IMR-90 (cell line): ENCODE data around the gene SERPINB11. TPM values are rescaled to one million over a fixed set of nuclear protein-coding genes. Genes with fewer than 3 reads are reported as not detected.

ENCODE experiments used
- ATAC-seq: fragments of 200-7000 bp; cut with Tn5 transposase; 2 replicates; pipeline ENCODE4 v1.9.1; 2020; ENCODE audit warnings: low read depth, mild to moderate bottlenecking, moderate library complexity
- BruUV-seq: library from RNA; stranded (reverse); fragments of 400-500 nt; replicated peaks from 2 replicates; lab custom pipeline; 2021; lab: Mats Ljungman, UMichigan
- CTCF ChIA-PET: fragments of 300-600 bp; formaldehyde crosslinking; extraction: SDS; loops from one replicate; lab custom pipeline; 2021; ENCODE audit warnings: antibody characterized with exemption; lab: Yijun Ruan, JAX
- POLR2A ChIA-PET: fragments of 300-600 bp; sonication (Branson Sonifier 250); formaldehyde crosslinking; loops from one replicate; lab custom pipeline; 2022; ENCODE audit warnings: antibody characterized with exemption; ENCODE audit not compliant: unreplicated experiment; lab: Charles Lee
- DNase-seq: peaks from one replicate; pipeline ENCODE4 v3.0.0; 2013
- H2AFZ ChIP-seq: replicated peaks from 2 replicates; pipeline ENCODE3; 2013; ENCODE audit warnings: low read length, mild to moderate bottlenecking; ENCODE audit not compliant: poor library complexity
- H2AK5ac ChIP-seq: 2 replicates; pipeline ENCODE4 v1.6.1; 2013; ENCODE audit warnings: low read depth, low read length, inconsistent platforms
- H2AK9ac ChIP-seq: replicated peaks from 2 replicates; pipeline ENCODE3; 2013; ENCODE audit warnings: mild to moderate bottlenecking, low read depth, low read length, moderate library complexity; ENCODE audit not compliant: poor library complexity
- H2BK120ac ChIP-seq: 2 replicates; pipeline ENCODE4 v1.6.1; 2013; ENCODE audit warnings: low read depth, low read length, inconsistent platforms
- H2BK15ac ChIP-seq: 3 replicates; pipeline ENCODE4 v1.6.1; 2013; ENCODE audit warnings: low read depth, low read length, inconsistent platforms
- H2BK20ac ChIP-seq: 2 replicates; pipeline ENCODE4 v1.6.1; 2013; ENCODE audit warnings: low read depth, mild to moderate bottlenecking, inconsistent platforms, low read length, moderate library complexity
- H2BK5ac ChIP-seq: 2 replicates; pipeline ENCODE4 v1.6.1; 2013; ENCODE audit warnings: mild to moderate bottlenecking, low read depth, low read length, inconsistent platforms; ENCODE audit not compliant: poor library complexity, severe bottlenecking
- H3K14ac ChIP-seq: replicated peaks from 2 replicates; pipeline ENCODE4 v1.6.1; 2013; ENCODE audit warnings: low read depth, low read length, inconsistent platforms
- H3K18ac ChIP-seq: 2 replicates; pipeline ENCODE4 v1.6.1; 2013; ENCODE audit warnings: low read depth, low read length, control low read depth
- H3K23ac ChIP-seq: 2 replicates; pipeline ENCODE4 v1.6.1; 2013; ENCODE audit warnings: low read depth, low read length, inconsistent platforms
- H3K27ac ChIP-seq: 2 replicates; pipeline ENCODE4 v1.5.1; 2013; ENCODE audit warnings: mild to moderate bottlenecking, control low read depth, low read length; ENCODE audit not compliant: insufficient read depth
- H3K27me3 ChIP-seq: 2 replicates; pipeline ENCODE4 v1.6.1; 2013; ENCODE audit warnings: low read length; ENCODE audit not compliant: control insufficient read depth, insufficient read depth
- H3K36me3 ChIP-seq: 2 replicates; pipeline ENCODE4 v1.6.1; 2013; ENCODE audit warnings: low read length, mixed read lengths; ENCODE audit not compliant: control insufficient read depth, insufficient read depth
- H3K4ac ChIP-seq: 2 replicates; pipeline ENCODE4 v1.6.1; 2013; ENCODE audit warnings: low read depth, low read length, inconsistent platforms
- H3K4me1 ChIP-seq: 2 replicates; pipeline ENCODE4 v1.6.1; 2013; ENCODE audit warnings: low read length, mixed read lengths; ENCODE audit not compliant: control insufficient read depth, insufficient read depth
- H3K4me2 ChIP-seq: 2 replicates; pipeline ENCODE4 v1.6.1; 2013; ENCODE audit warnings: low read depth, mild to moderate bottlenecking, control low read depth, low read length, moderate library complexity
- H3K4me3 ChIP-seq: 2 replicates; pipeline ENCODE4 v1.5.1; 2013; ENCODE audit warnings: low read depth, mild to moderate bottlenecking, control low read depth, low read length, moderate library complexity; ENCODE audit not compliant: insufficient read depth
- H3K56ac ChIP-seq: 2 replicates; pipeline ENCODE4 v1.6.1; 2013; ENCODE audit warnings: low read length, inconsistent platforms; ENCODE audit not compliant: insufficient read depth; ENCODE audit errors: extremely low read depth
- H3K79me1 ChIP-seq, 2 experiments: 2 replicates each; pipeline ENCODE4 v1.6.1; 2013; ENCODE audit warnings: low read length in 2 of 2, inconsistent platforms in 1 of 2, low read depth in 1 of 2
- H3K9ac ChIP-seq: 2 replicates; pipeline ENCODE4 v1.6.1; 2013; ENCODE audit warnings: low read depth, low read length, control low read depth
- H3K9me1 ChIP-seq: 2 replicates; pipeline ENCODE4 v1.6.1; 2013; ENCODE audit warnings: low read length, inconsistent platforms; ENCODE audit not compliant: insufficient read depth
- H3K9me3 ChIP-seq: 2 replicates; pipeline ENCODE4 v1.6.1; 2013; ENCODE audit warnings: low read length; ENCODE audit not compliant: control insufficient read depth, insufficient read depth
- H4K20me1 ChIP-seq: 2 replicates; pipeline ENCODE4 v1.6.1; 2013; ENCODE audit warnings: low read length, inconsistent platforms; ENCODE audit not compliant: insufficient read depth
- H4K5ac ChIP-seq: 2 replicates; pipeline ENCODE4 v1.6.1; 2013; ENCODE audit warnings: mild to moderate bottlenecking, low read depth, low read length, control low read depth
- H4K8ac ChIP-seq, 2 experiments: 2 replicates each; pipeline ENCODE4 v1.6.1; 2013; ENCODE audit warnings: low read depth in 2 of 2, low read length in 2 of 2, control low read depth in 1 of 2, inconsistent platforms in 1 of 2
- H4K91ac ChIP-seq: 2 replicates; pipeline ENCODE4 v1.6.1; 2013; ENCODE audit warnings: low read depth, low read length, inconsistent platforms; ENCODE audit not compliant: insufficient read depth
- BHLHE40 ChIP-seq: fragments of 150-350 bp; IDR thresholded peaks from 2 replicates; pipeline ENCODE4 v1.6.1; 2016; ENCODE audit warnings: mild to moderate bottlenecking, low read depth, low read length
- CEBPB ChIP-seq: IDR thresholded peaks from 2 replicates; pipeline ENCODE4 v1.6.1; 2012; ENCODE audit warnings: low read depth, low read length, improper control_type of control experiment
- CHD1 ChIP-seq: IDR thresholded peaks from 2 replicates; pipeline ENCODE4 v1.6.1; 2012; ENCODE audit warnings: low read depth, low read length, improper control_type of control experiment
- FOS ChIP-seq: fragments of 150-350 bp; IDR thresholded peaks from 2 replicates; pipeline ENCODE4 v1.6.1; 2016; ENCODE audit warnings: low read depth, low read length
- MAFK ChIP-seq: IDR thresholded peaks from 2 replicates; pipeline ENCODE4 v1.6.1; 2012; ENCODE audit warnings: low read depth, low read length, improper control_type of control experiment
- MAZ ChIP-seq: IDR thresholded peaks from 2 replicates; pipeline ENCODE4 v1.6.1; 2012; ENCODE audit warnings: low read depth, mild to moderate bottlenecking, low read length, improper control_type of control experiment, moderate library complexity, borderline replicate concordance
- MXI1 ChIP-seq: IDR thresholded peaks from 2 replicates; pipeline ENCODE4 v1.6.1; 2012; ENCODE audit warnings: low read depth, mild to moderate bottlenecking, low read length, moderate library complexity, borderline replicate concordance
- NFE2L2 ChIP-seq: fragments of 150-350 bp; IDR thresholded peaks from 2 replicates; pipeline ENCODE4 v1.6.1; 2016; ENCODE audit warnings: low read depth, mild to moderate bottlenecking, low read length
- POLR2A ChIP-seq: IDR thresholded peaks from 2 replicates; pipeline ENCODE4 v1.6.1; 2012; ENCODE audit warnings: mild to moderate bottlenecking, low read depth, low read length
- RAD21 ChIP-seq: IDR thresholded peaks from 2 replicates; pipeline ENCODE4 v1.6.1; 2012; ENCODE audit warnings: low read length, improper control_type of control experiment
- RCOR1 ChIP-seq: IDR thresholded peaks from 2 replicates; pipeline ENCODE4 v1.6.1; 2012; ENCODE audit warnings: mild to moderate bottlenecking, low read length, improper control_type of control experiment; ENCODE audit not compliant: insufficient replicate concordance
- RFX5 ChIP-seq: IDR thresholded peaks from 2 replicates; pipeline ENCODE4 v1.8.0; 2012; ENCODE audit warnings: low read depth, mild to moderate bottlenecking, low read length, moderate library complexity
- WGBS, 2 experiments: methylation state at CpG; one replicate each; pipeline versions ENCODE4 v1.1.5 to v1.1.7; 2013; ENCODE audit warnings: missing lambda C conversion rate in 2 of 2; ENCODE audit not compliant: insufficient read length in 1 of 2; ENCODE audit errors: extremely low coverage in 2 of 2; 5-methylcytosine and 5-hydroxymethylcytosine counted together
- dilution Hi-C: fragments of 300-500 bp; cut with HindIII; formaldehyde crosslinking; loops from one replicate; pipeline ENCODE4 v1.14.3; 2018; ENCODE audit warnings: low sequenced_read_pairs; ENCODE audit not compliant: unreplicated experiment
- in situ Hi-C: fragments of 300-500 bp; cut with MboI; formaldehyde crosslinking; loops from 3 replicates; pipeline ENCODE4 v1.14.3; 2019; ENCODE audit warnings: low sequenced_read_pairs, inconsistent platforms, mixed read lengths
- intact Hi-C: fragments of 100-400 bp; cut with micrococcal nuclease; formaldehyde crosslinking; loops from 2 replicates; pipeline ENCODE4 v1.10.0; 2022
- polyA plus RNA-seq, 3 experiments: library from polyadenylated mRNA; depleted of rRNA; stranded (reverse); fragments of >200 nt; gene quantifications; 2 replicates each; pipeline ENCODE4 v1.2.3, GENCODE V29; 2012; ENCODE audit warnings: low replicate concordance in 1 of 3
- total RNA-seq: library from RNA; depleted of rRNA; stranded (reverse); fragments of >200 nt; gene quantifications from 2 replicates; pipeline ENCODE4 v1.2.3, GENCODE V29; 2012
- TF ChIP-seq, protein P1 (sequence below): conservative IDR thresholded peaks from 2 replicates; pipeline ENCODE4 v1.5.1; 2012; ENCODE audit warnings: mild to moderate bottlenecking, low read depth, low read length, improper control_type of control experiment
- TF ChIP-seq, protein P2 (sequence below): fragments of 150-350 bp; IDR thresholded peaks from 2 replicates; pipeline ENCODE4 v1.6.1; 2016; ENCODE audit warnings: low read depth, mild to moderate bottlenecking, low read length, moderate library complexity, borderline replicate concordance
- TF ChIP-seq, protein P3 (sequence below): fragments of 150-350 bp; IDR thresholded peaks from 2 replicates; pipeline ENCODE4 v1.6.1; 2017; ENCODE audit warnings: mild to moderate bottlenecking, antibody characterized with exemption, low read length, low read depth

Gene SERPINB11
- total and polyA plus RNA-seq, 2 of the 4 experiments (the other 2 are of a cell fraction): 0.12 to 0.18 TPM

DNA sequence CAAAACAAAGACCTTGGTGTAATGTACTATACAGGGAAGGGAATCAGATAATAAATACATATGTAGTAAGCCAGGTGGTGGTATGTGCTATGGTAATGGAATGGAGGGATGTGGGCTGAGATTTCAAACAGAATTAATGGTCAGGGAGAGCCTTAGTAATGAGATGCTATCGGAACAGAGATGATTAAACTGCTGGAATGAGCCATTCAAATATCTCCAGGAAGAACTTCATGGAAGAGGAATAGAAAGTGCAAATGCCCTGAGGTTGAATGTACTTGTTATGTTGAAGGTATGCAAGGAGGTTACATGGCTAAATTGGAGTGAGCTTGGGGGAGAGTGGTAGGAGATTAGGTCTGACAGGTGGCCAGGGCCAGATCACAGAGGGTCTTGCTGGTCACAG lies 5.1 kb downstream of the SERPINB11 start:
- Histone ChIP-seq H4K20me1 (no peaks in the 10 kb centered on the region), H3K9me3 (no peaks in the 10 kb centered on the region), H2BK15ac (0 out of 3 replicates have a peak overlapping the region, but pooled peaks have one; percentile 69), H2BK120ac (peak overlapping the region; percentile 94), H3K4me2 (no peak overlapping the region), H3K4me3 (no peak overlapping the region), H2BK20ac (peak overlapping the region; percentile 97), H2BK5ac (peak overlapping the region; percentile 40), H3K9me1 (no peaks in the 10 kb centered on the region), H3K4ac (peak overlapping the region; percentile 86), H4K8ac (peak overlapping the region in 1 of 2 experiments; percentile 87; a peak in 2 of 4 replicates), H3K56ac (no peak overlapping the region), H3K27ac (no peak overlapping the region), H3K79me1 (no peaks in the 10 kb centered on the region), H4K91ac (peak overlapping the region; percentile 70; the same call in 1 of the 2 replicates), H2AK9ac (no peak overlapping the region), H3K18ac (peak overlapping the region; percentile 73; the same call in 1 of the 2 replicates), H3K9ac (no peak overlapping the region), H3K14ac (peak overlapping the region; percentile 87; the same call in 1 of the 2 replicates), H3K4me1 (peaks cover 1% of the 10 kb centered on the region; the same call in 1 of the 2 replicates), H2AK5ac (no peak overlapping the region; the same call in 1 of the 2 replicates), H3K27me3 (no peaks in the 10 kb centered on the region), H3K36me3 (no peaks in the 10 kb centered on the region), H3K23ac (peak overlapping the region; percentile 32; the same call in 1 of the 2 replicates), H2AFZ (no peak overlapping the region), H4K5ac (no peak overlapping the region)
- POLR2A ChIA-PET: no interaction called here
- CTCF ChIA-PET: interaction anchor here (0.6 to 1.0 kb wide), 2 partner anchors 34 to 137 kb away, joined by 3 read pairs; no protein-coding TSS in a partner anchor
- dilution Hi-C loops (no loop called here), intact Hi-C loops (no loop called here), in situ Hi-C loops (no loop called here)
- no CpG with 5 or more reads among the region's 1 CpG for WGBS, 2 experiments
- DNase-seq (peak; percentile 8), ATAC-seq (no peak)
- BruUV-seq: no TSS peak
- no peak for TF ChIP-seq RAD21
- no peak for TF ChIP-seq MAFK
- TF ChIP-seq POLR2A: no peak
- no peak for TF ChIP-seq FOS
- TF ChIP-seq RFX5: no peak
- TF ChIP-seq RCOR1: no peak
- no peak for TF ChIP-seq NFE2L2
- TF ChIP-seq, protein P1, sequence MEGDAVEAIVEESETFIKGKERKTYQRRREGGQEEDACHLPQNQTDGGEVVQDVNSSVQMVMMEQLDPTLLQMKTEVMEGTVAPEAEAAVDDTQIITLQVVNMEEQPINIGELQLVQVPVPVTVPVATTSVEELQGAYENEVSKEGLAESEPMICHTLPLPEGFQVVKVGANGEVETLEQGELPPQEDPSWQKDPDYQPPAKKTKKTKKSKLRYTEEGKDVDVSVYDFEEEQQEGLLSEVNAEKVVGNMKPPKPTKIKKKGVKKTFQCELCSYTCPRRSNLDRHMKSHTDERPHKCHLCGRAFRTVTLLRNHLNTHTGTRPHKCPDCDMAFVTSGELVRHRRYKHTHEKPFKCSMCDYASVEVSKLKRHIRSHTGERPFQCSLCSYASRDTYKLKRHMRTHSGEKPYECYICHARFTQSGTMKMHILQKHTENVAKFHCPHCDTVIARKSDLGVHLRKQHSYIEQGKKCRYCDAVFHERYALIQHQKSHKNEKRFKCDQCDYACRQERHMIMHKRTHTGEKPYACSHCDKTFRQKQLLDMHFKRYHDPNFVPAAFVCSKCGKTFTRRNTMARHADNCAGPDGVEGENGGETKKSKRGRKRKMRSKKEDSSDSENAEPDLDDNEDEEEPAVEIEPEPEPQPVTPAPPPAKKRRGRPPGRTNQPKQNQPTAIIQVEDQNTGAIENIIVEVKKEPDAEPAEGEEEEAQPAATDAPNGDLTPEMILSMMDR: no peak
- TF ChIP-seq CEBPB: no peak
- no peak for TF ChIP-seq BHLHE40
- TF ChIP-seq MAZ: no peak
- no peak for TF ChIP-seq MXI1
- TF ChIP-seq CHD1: no peak
- TF ChIP-seq, protein P2, sequence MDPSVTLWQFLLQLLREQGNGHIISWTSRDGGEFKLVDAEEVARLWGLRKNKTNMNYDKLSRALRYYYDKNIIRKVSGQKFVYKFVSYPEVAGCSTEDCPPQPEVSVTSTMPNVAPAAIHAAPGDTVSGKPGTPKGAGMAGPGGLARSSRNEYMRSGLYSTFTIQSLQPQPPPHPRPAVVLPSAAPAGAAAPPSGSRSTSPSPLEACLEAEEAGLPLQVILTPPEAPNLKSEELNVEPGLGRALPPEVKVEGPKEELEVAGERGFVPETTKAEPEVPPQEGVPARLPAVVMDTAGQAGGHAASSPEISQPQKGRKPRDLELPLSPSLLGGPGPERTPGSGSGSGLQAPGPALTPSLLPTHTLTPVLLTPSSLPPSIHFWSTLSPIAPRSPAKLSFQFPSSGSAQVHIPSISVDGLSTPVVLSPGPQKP: no peak
- TF ChIP-seq, protein P3, sequence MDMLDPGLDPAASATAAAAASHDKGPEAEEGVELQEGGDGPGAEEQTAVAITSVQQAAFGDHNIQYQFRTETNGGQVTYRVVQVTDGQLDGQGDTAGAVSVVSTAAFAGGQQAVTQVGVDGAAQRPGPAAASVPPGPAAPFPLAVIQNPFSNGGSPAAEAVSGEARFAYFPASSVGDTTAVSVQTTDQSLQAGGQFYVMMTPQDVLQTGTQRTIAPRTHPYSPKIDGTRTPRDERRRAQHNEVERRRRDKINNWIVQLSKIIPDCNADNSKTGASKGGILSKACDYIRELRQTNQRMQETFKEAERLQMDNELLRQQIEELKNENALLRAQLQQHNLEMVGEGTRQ: no peak
